HG03460 (cell line): ENCODE measurements around the gene FAM9B.
"Not testable (repeated sequence)": the region's sequence is repeated elsewhere in the genome, so short reads cannot be mapped to it uniquely, and the experiment has no call there.

ENCODE experiments used
- ATAC-seq: cut with Tn5 transposase; IDR thresholded peaks from one replicate; pipeline ENCODE4 v1.9.1; 2021; ENCODE audit not compliant: unreplicated experiment

Gene FAM9B

GRCh38 chrX:9033989-9034388 lies at the start of gene FAM9B:
FAM9B (minus strand) TSS chrX:9034127; CDS start chrX:9032986, 1,141 bp downstream.
- ATAC-seq, result no peak

- no peak for ATAC-seq
Observed at GRCh38 chrX:9081271-9081670, 47.3 kb upstream of the FAM9B start.

GRCh38 chrX:9074326-9074725 lies 40.4 kb upstream of the FAM9B start:
- ATAC-seq, result no peak

- ATAC-seq, result no peak
Observed at GRCh38 chrX:9072281-9072680, 38.4 kb upstream of the FAM9B start.

- no peak for ATAC-seq
Observed at GRCh38 chrX:9071031-9071650, 37.2 kb upstream of the FAM9B start.

GRCh38 chrX:9069573-9069972 lies 35.6 kb upstream of the FAM9B start:
- no peak for ATAC-seq

- ATAC-seq, result no peak
Observed at GRCh38 chrX:9064694-9065093, 30.8 kb upstream of the FAM9B start.

GRCh38 chrX:9062641-9063040 lies 28.7 kb upstream of the FAM9B start:
- ATAC-seq, result no peak

GRCh38 chrX:9055354-9055753 lies 21.4 kb upstream of the FAM9B start:
- no peak for ATAC-seq

- ATAC-seq, result no peak
Observed at GRCh38 chrX:9052081-9052480, 18.2 kb upstream of the FAM9B start.

GRCh38 chrX:9050331-9050730 lies 16.4 kb upstream of the FAM9B start:
- no peak for ATAC-seq

- ATAC-seq, result no peak
Observed at GRCh38 chrX:9048801-9049200, 14.9 kb upstream of the FAM9B start.

GRCh38 chrX:9038244-9038643 lies 4.3 kb upstream of the FAM9B start:
- ATAC-seq, result no peak

- no peak for ATAC-seq
Observed at GRCh38 chrX:9037296-9037695, 3.4 kb upstream of the FAM9B start.

- no peak for ATAC-seq
Observed at GRCh38 chrX:9033586-9033985, 341 bp downstream of the FAM9B start.

GRCh38 chrX:9033179-9033578 lies 748 bp downstream of the FAM9B start:
- no peak for ATAC-seq

- no peak for ATAC-seq
Observed at GRCh38 chrX:9023293-9023692, 10.6 kb downstream of the FAM9B start.

- ATAC-seq, result no peak
Observed at GRCh38 chrX:9019151-9019550, 14.8 kb downstream of the FAM9B start.

- not testable (repeated sequence) for ATAC-seq
Observed at GRCh38 chrX:9018332-9018731, 15.6 kb downstream of the FAM9B start.

- no peak for ATAC-seq
Observed at GRCh38 chrX:9003041-9003440, 30.9 kb downstream of the FAM9B start.

- no peak for ATAC-seq
Observed at GRCh38 chrX:8988446-8988845, 45.5 kb downstream of the FAM9B start.

- ATAC-seq, result no peak
Observed at GRCh38 chrX:8987672-8988250, 46.2 kb downstream of the FAM9B start.

GRCh38 chrX:8984231-8984630 lies 49.7 kb downstream of the FAM9B start:
- ATAC-seq, result no peak
